RWPE1 (cell line): ENCODE data around the gene NPEPPS.

Experiments used
- CTCF ChIA-PET: fragments of 350-600 bp; sonication (Branson Sonifier 250); formaldehyde crosslinking; extraction: SDS; loops from one replicate; lab custom pipeline; 2021; lab: Yijun Ruan, JAX
- POLR2A ChIA-PET: fragments of 400-600 bp; formaldehyde crosslinking; extraction: SDS; loops from one replicate; lab custom pipeline; 2020; ENCODE audit warnings: antibody characterized with exemption; ENCODE audit not compliant: low non-redundant PET; lab: Yijun Ruan, JAX
- DNase-seq: peaks from one replicate; pipeline ENCODE4 v3.0.0; 2012; ENCODE audit warnings: low spot score
- H3K27ac ChIP-seq: fragments of 450-650 bp; 2 replicates; pipeline ENCODE4 v1.5.1; 2017
- CTCF ChIP-seq: fragments of 450-650 bp; conservative IDR thresholded peaks from 2 replicates; pipeline ENCODE4 v1.5.1; 2017; ENCODE audit warnings: low read depth, mild to moderate bottlenecking

Gene NPEPPS

GRCh38 chr17:47624727-47625068, 93.8 kb downstream of the NPEPPS start:
- ChIA-PET CTCF (interaction anchor here (0.7 to 1.3 kb wide), 2 partner anchors 18 to 262 kb away, joined by 3 read pairs; no protein-coding TSS in a partner anchor), POLR2A (no interaction called here)
- no peak for TF ChIP-seq CTCF
- DNase-seq = no peak
- H3K27ac ChIP-seq = no peak overlapping the region

- peak overlapping the region; percentile 12; the same call in 1 of the 2 replicates for H3K27ac ChIP-seq
- no peak for DNase-seq
- POLR2A ChIA-PET = no interaction called here
- CTCF ChIA-PET = no interaction called here
- TF ChIP-seq CTCF = no peak
These were observed 97.2 kb downstream of the NPEPPS start for GRCh38 chr17:47628014-47628566.

GRCh38 chr17:47629826-47630225, 98.9 kb downstream of the NPEPPS start:
- no peak overlapping the region for H3K27ac ChIP-seq
- ChIA-PET CTCF (no interaction called here), POLR2A (interaction anchor here (0.6 kb wide), 1 partner anchor 760 kb away, joined by 4 read pairs; no protein-coding TSS in a partner anchor)
- DNase-seq = no peak
- TF ChIP-seq CTCF = no peak

- DNase-seq = no peak
- ChIA-PET CTCF (no interaction called here), POLR2A (no interaction called here)
- no peak overlapping the region for H3K27ac ChIP-seq
- TF ChIP-seq CTCF = no peak
These were observed 99.7 kb downstream of the NPEPPS start for GRCh38 chr17:47630614-47631013.

- peak overlapping the region; percentile 41; the same call in 1 of the 2 replicates for H3K27ac ChIP-seq
- no peak for DNase-seq
- CTCF ChIA-PET = interaction anchor here (0.6 kb wide), 1 partner anchor 83 kb away, joined by 3 read pairs; no protein-coding TSS in a partner anchor
- no peak for TF ChIP-seq CTCF
- POLR2A ChIA-PET = no interaction called here
These were observed 102.1 kb downstream of the NPEPPS start for GRCh38 chr17:47632991-47633390.

GRCh38 chr17:47633996-47634395, 103.1 kb downstream of the NPEPPS start:
- no peak for TF ChIP-seq CTCF
- POLR2A ChIA-PET = no interaction called here
- H3K27ac ChIP-seq = no peak overlapping the region
- no peak for DNase-seq
- CTCF ChIA-PET = interaction anchor here (1.2 kb wide), 1 partner anchor 18 kb away, joined by 3 read pairs; no protein-coding TSS in a partner anchor
